ENCODE results near the gene CAMTA1. TPM values are rescaled to one million over a fixed set of nuclear protein-coding genes. Genes with fewer than 3 reads are reported as not detected.

Gene CAMTA1
- total RNA-seq, 1 experiment from 2014 or later, result 60.0 TPM

GRCh38 chr1:7285856-7286454 is 500.7 kb downstream of the CAMTA1 start:
- H3K4me3 ChIP-seq (ENCODE audit: low read depth, low read length), result no peak overlapping the region
- no peak for DNase-seq
- no peaks in the 10 kb centered on the region for H3K9me3 Mint-ChIP-seq (ENCODE audit: unreplicated experiment)
- no peaks in the 10 kb centered on the region for H3K36me3 ChIP-seq (ENCODE audit: control insufficient read depth, insufficient read depth, low read length)
- H3K9me3 ChIP-seq, result no peaks in the 10 kb centered on the region
- CTCF ChIA-PET, result no interaction called here
- no peaks in the 10 kb centered on the region for H3K4me1 Mint-ChIP-seq (ENCODE audit: low read depth, unreplicated experiment)
- H3K4me3 Mint-ChIP-seq (ENCODE audit: unreplicated experiment), result no peak overlapping the region
- POLR2A ChIA-PET, result no interaction called here
- no peaks in the 10 kb centered on the region for H3K4me1 ChIP-seq
- intact Hi-C loops (cut with micrococcal nuclease; ENCODE audit: unreplicated experiment), result no loop called here
- no peaks in the 10 kb centered on the region for H3K36me3 Mint-ChIP-seq (ENCODE audit: insufficient read depth, unreplicated experiment)
- BruUV-seq (replicated peaks), result no TSS peak
- peaks cover 17% of the 10 kb centered on the region for H3K27me3 Mint-ChIP-seq (ENCODE audit: insufficient read depth, unreplicated experiment)
- no peak for TF ChIP-seq CTCF (IDR thresholded peaks at IDR 0.05; ENCODE audit: insufficient read depth in 1 of 2, low read depth in 1 of 2, low read length in 1 of 2, severe bottlenecking in 1 of 2, unreplicated experiment in 1 of 2)
- H3K27ac Mint-ChIP-seq (ENCODE audit: unreplicated experiment), result no peak overlapping the region
- H3K27me3 ChIP-seq (replicated peaks; ENCODE audit: control insufficient read depth, insufficient read depth, low read length), result no peaks in the 10 kb centered on the region

GRCh38 chr1:7287013-7287412 is 501.8 kb downstream of the CAMTA1 start:
- no peaks in the 10 kb centered on the region for H3K9me3 Mint-ChIP-seq (ENCODE audit: unreplicated experiment)
- Histone ChIP-seq H3K9me3 (no peaks in the 10 kb centered on the region), H3K4me3 (ENCODE audit: low read depth, low read length) (no peak overlapping the region), H3K27me3 (replicated peaks; ENCODE audit: control insufficient read depth, insufficient read depth, low read length) (no peaks in the 10 kb centered on the region), H3K36me3 (ENCODE audit: control insufficient read depth, insufficient read depth, low read length) (no peaks in the 10 kb centered on the region), H3K4me1 (no peaks in the 10 kb centered on the region)
- H3K27me3 Mint-ChIP-seq (ENCODE audit: insufficient read depth, unreplicated experiment), result peaks cover 17% of the 10 kb centered on the region
- H3K4me1 Mint-ChIP-seq (ENCODE audit: low read depth, unreplicated experiment), result no peaks in the 10 kb centered on the region
- ChIA-PET POLR2A (no interaction called here), CTCF (no interaction called here)
- H3K36me3 Mint-ChIP-seq (ENCODE audit: insufficient read depth, unreplicated experiment), result no peaks in the 10 kb centered on the region
- peak in 1 of 2 experiments; percentile 43 for TF ChIP-seq CTCF (IDR thresholded peaks at IDR 0.05; ENCODE audit: insufficient read depth in 1 of 2, low read depth in 1 of 2, low read length in 1 of 2, severe bottlenecking in 1 of 2, unreplicated experiment in 1 of 2)
- H3K27ac Mint-ChIP-seq (ENCODE audit: unreplicated experiment), result no peak overlapping the region
- BruUV-seq (replicated peaks), result no TSS peak
- intact Hi-C loops (cut with micrococcal nuclease; ENCODE audit: unreplicated experiment), result no loop called here
- no peak overlapping the region for H3K4me3 Mint-ChIP-seq (ENCODE audit: unreplicated experiment)
- DNase-seq, result peak in 1 of 2 experiments; percentile 13

GRCh38 chr1:7288992-7289391 is 503.7 kb downstream of the CAMTA1 start:
- CTCF ChIA-PET, result no interaction called here
- POLR2A ChIA-PET, result no interaction called here
- Mint-ChIP-seq H3K27ac (ENCODE audit: unreplicated experiment) (no peak overlapping the region), H3K27me3 (ENCODE audit: insufficient read depth, unreplicated experiment) (peaks cover 14% of the 10 kb centered on the region), H3K9me3 (ENCODE audit: unreplicated experiment) (no peaks in the 10 kb centered on the region), H3K4me1 (ENCODE audit: low read depth, unreplicated experiment) (no peaks in the 10 kb centered on the region), H3K4me3 (ENCODE audit: unreplicated experiment) (no peak overlapping the region), H3K36me3 (ENCODE audit: insufficient read depth, unreplicated experiment) (no peaks in the 10 kb centered on the region)
- intact Hi-C loops (cut with micrococcal nuclease; ENCODE audit: unreplicated experiment), result no loop called here
- no peaks in the 10 kb centered on the region for H3K4me1 ChIP-seq
- no peak for DNase-seq
- no TSS peak for BruUV-seq (replicated peaks)
- H3K4me3 ChIP-seq (ENCODE audit: low read depth, low read length), result no peak overlapping the region
- TF ChIP-seq CTCF (IDR thresholded peaks at IDR 0.05; ENCODE audit: insufficient read depth in 1 of 2, low read depth in 1 of 2, low read length in 1 of 2, severe bottlenecking in 1 of 2, unreplicated experiment in 1 of 2), result no peak
- H3K9me3 ChIP-seq, result no peaks in the 10 kb centered on the region
- H3K27me3 ChIP-seq (replicated peaks; ENCODE audit: control insufficient read depth, insufficient read depth, low read length), result no peaks in the 10 kb centered on the region
- H3K36me3 ChIP-seq (ENCODE audit: control insufficient read depth, insufficient read depth, low read length), result no peaks in the 10 kb centered on the region
